RPMI7951 (cell line): ENCODE results near the gene GP5. TPM values are rescaled to one million over a fixed set of nuclear protein-coding genes. Genes with fewer than 3 reads are reported as not detected.

ENCODE experiments used
- DNase-seq: peaks from one replicate; pipeline ENCODE4 v3.0.0-alpha.2; 2012; ENCODE audit warnings: low read depth
- total RNA-seq: library from RNA; depleted of rRNA; stranded (reverse); fragments of >200 nt; shearing (Covaris generic); gene quantifications from 2 replicates; pipeline ENCODE4 v1.2.3, GENCODE V29; 2014; rRNA removed

Gene GP5
- total RNA-seq, 1 experiment from 2014 or later, result not detected

- DNase-seq, result no peak
These were observed 50.7 kb downstream of the GP5 start for GRCh38 chr3:194348354-194348753.

- DNase-seq, result no peak
These were observed 52.4 kb downstream of the GP5 start for GRCh38 chr3:194346621-194347020.

- no peak for DNase-seq
These were observed 53.0 kb downstream of the GP5 start for GRCh38 chr3:194346035-194346434.

Other genes starting within 250 kb of the GP5 start
- gene CPN2, start 47.9 kb downstream of the GP5 start, total RNA-seq, result 0.10 TPM in 1 of 2 replicates, not detected in the other
- 93.4 and 95.0 TPM in 2 replicates for gene LRRC15, start 29.5 kb downstream of the GP5 start, total RNA-seq
- gene ATP13A3, start 87.7 kb upstream of the GP5 start, total RNA-seq, result 123 and 126 TPM in 2 replicates
- gene TMEM44, start 234.2 kb upstream of the GP5 start, total RNA-seq, result 13.8 and 19.0 TPM in 2 replicates